HFFc6 (cell line): ENCODE results near the gene GAGE10. TPM values are rescaled to one million over a fixed set of nuclear protein-coding genes. Genes with fewer than 3 reads are reported as not detected.
A peak's percentile ranks its signal among the peaks of the same experiment; 100 is the strongest.
"Not testable (repeated sequence)": the region's sequence is repeated elsewhere in the genome, so short reads cannot be mapped to it uniquely, and the experiment has no call there.

Source experiments
- DNase-seq: peaks from one replicate; pipeline ENCODE4 v3.0.0-alpha.2; 2018
- H3K27ac Mint-ChIP-seq: 2 replicates; pipeline ENCODE4 v1.8.0; 2020; ENCODE audit warnings: mild to moderate bottlenecking, mixed read lengths
- H3K27me3 Mint-ChIP-seq: 2 replicates; pipeline ENCODE4 v1.8.0; 2021; ENCODE audit warnings: mild to moderate bottlenecking, moderate library complexity, mixed read lengths; ENCODE audit not compliant: insufficient read depth
- H3K36me3 Mint-ChIP-seq: 2 replicates; pipeline ENCODE4 v1.8.0; 2021; ENCODE audit warnings: low read depth, mixed read lengths
- H3K4me1 Mint-ChIP-seq: 2 replicates; pipeline ENCODE4 v1.8.0; 2020; ENCODE audit warnings: low read depth, mixed read lengths
- H3K4me3 Mint-ChIP-seq: 2 replicates; pipeline ENCODE4 v1.8.0; 2020; ENCODE audit warnings: mild to moderate bottlenecking, moderate library complexity, mixed read lengths
- H3K9me3 Mint-ChIP-seq: 2 replicates; pipeline ENCODE4 v1.8.0; 2020; ENCODE audit warnings: mild to moderate bottlenecking, mixed read lengths
- CTCF ChIP-seq: fragments of 200-600 bp; sonication (generic); IDR thresholded peaks from 2 replicates; pipeline ENCODE4 v1.5.0; 2021; ENCODE audit warnings: antibody characterized with exemption, mild to moderate bottlenecking
- total RNA-seq, 6 experiments: library from RNA; stranded (reverse); fragmentation: NEBNext Ultra II Directional; extraction: Animal tissue kit (Norgen Biotek cat#: 25700); gene quantifications; 2 replicates in 1 of 6; 3 replicates in 5 of 6; pipeline ENCODE4 v1.2.3, GENCODE V29; 2021

GAGE10 gene
- total RNA-seq, 6 experiments from 2014 or later, result not detected

GRCh38 chrX:49287665-49288064 lies 15.8 kb upstream of the GAGE10 start:
- DNase-seq, result no peak
- H3K4me1 Mint-ChIP-seq, result peaks cover 7% of the 10 kb centered on the region; the same call in 1 of the 2 replicates
- no peaks in the 10 kb centered on the region for H3K9me3 Mint-ChIP-seq
- H3K27me3 Mint-ChIP-seq, result no peaks in the 10 kb centered on the region; the same call in none of the 2 replicates
- H3K36me3 Mint-ChIP-seq, result no peaks in the 10 kb centered on the region
- H3K27ac Mint-ChIP-seq, result no peak overlapping the region
- no peak for TF ChIP-seq CTCF
- no peak overlapping the region for H3K4me3 Mint-ChIP-seq

GRCh38 chrX:49290215-49290614 lies 13.2 kb upstream of the GAGE10 start:
- H3K27ac Mint-ChIP-seq, result no peak overlapping the region
- peaks cover 5% of the 10 kb centered on the region; the same call in 1 of the 2 replicates for H3K4me1 Mint-ChIP-seq
- TF ChIP-seq CTCF, result no peak
- DNase-seq, result no peak
- H3K9me3 Mint-ChIP-seq, result no peaks in the 10 kb centered on the region
- no peak overlapping the region for H3K4me3 Mint-ChIP-seq
- H3K27me3 Mint-ChIP-seq, result no peaks in the 10 kb centered on the region; the same call in none of the 2 replicates
- H3K36me3 Mint-ChIP-seq, result no peaks in the 10 kb centered on the region

- H3K27ac Mint-ChIP-seq, result no peak overlapping the region
- DNase-seq, result peak; percentile 10
- TF ChIP-seq CTCF, result peak; percentile 79
- H3K4me3 Mint-ChIP-seq, result no peak overlapping the region
- no peaks in the 10 kb centered on the region; the same call in none of the 2 replicates for H3K27me3 Mint-ChIP-seq
- H3K36me3 Mint-ChIP-seq, result no peaks in the 10 kb centered on the region
- no peaks in the 10 kb centered on the region for H3K9me3 Mint-ChIP-seq
- H3K4me1 Mint-ChIP-seq, result peaks cover 5% of the 10 kb centered on the region; the same call in 1 of the 2 replicates
These were observed 11.7 kb upstream of the GAGE10 start for GRCh38 chrX:49291615-49292337.

- no peaks in the 10 kb centered on the region for H3K9me3 Mint-ChIP-seq
- H3K27me3 Mint-ChIP-seq, result no peaks in the 10 kb centered on the region; the same call in none of the 2 replicates
- H3K36me3 Mint-ChIP-seq, result no peaks in the 10 kb centered on the region
- no peak overlapping the region for H3K27ac Mint-ChIP-seq
- no peak for TF ChIP-seq CTCF
- no peak overlapping the region for H3K4me3 Mint-ChIP-seq
- H3K4me1 Mint-ChIP-seq, result peaks cover 5% of the 10 kb centered on the region; the same call in 1 of the 2 replicates
- no peak for DNase-seq
These were observed 10.8 kb upstream of the GAGE10 start for GRCh38 chrX:49292400-49293362.

- H3K4me1 Mint-ChIP-seq, H3K27ac Mint-ChIP-seq: not testable (repeated sequence)
These were observed 4.2 kb upstream of the GAGE10 start for GRCh38 chrX:49299293-49299692.

More at GRCh38 chrX:49299293-49299692, 4.2 kb upstream of the GAGE10 start:
- H3K36me3 Mint-ChIP-seq, H3K9me3 Mint-ChIP-seq, DNase-seq, H3K4me3 Mint-ChIP-seq: not testable (repeated sequence)
- peaks cover 11% of the 10 kb centered on the region for H3K27me3 Mint-ChIP-seq
